IPS-NIHi11 (cell line): ENCODE data around the gene GNB3.
"Not testable (repeated sequence)": the region's sequence is repeated elsewhere in the genome, so short reads cannot be mapped to it uniquely, and the experiment has no call there.

ENCODE experiments used
- DNase-seq: peaks from one replicate; pipeline ENCODE4 v3.0.0; 2012; ENCODE audit warnings: mixed read lengths, low spot score

Gene GNB3

DNA sequence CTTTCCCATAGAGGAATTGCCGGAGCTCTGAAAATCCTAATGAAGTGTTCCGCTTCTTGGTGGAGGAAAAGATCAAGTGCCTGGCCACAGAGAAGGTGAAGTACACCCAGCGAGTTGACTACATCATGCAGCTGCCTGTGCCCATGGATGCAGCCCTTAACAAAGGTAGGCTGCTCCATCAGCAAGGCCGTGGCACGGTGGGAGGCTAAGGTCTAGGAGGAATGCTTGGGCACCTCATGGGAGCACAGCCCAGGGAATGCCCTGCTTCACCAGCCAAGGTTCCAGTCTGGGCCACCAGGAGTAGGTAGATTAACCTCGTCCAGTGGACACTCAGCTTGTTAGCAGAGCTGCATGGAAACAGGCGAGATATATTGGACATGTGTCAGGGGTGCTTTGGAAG lies 20.2 kb downstream of the GNB3 start:
- DNase-seq: no peak

DNA sequence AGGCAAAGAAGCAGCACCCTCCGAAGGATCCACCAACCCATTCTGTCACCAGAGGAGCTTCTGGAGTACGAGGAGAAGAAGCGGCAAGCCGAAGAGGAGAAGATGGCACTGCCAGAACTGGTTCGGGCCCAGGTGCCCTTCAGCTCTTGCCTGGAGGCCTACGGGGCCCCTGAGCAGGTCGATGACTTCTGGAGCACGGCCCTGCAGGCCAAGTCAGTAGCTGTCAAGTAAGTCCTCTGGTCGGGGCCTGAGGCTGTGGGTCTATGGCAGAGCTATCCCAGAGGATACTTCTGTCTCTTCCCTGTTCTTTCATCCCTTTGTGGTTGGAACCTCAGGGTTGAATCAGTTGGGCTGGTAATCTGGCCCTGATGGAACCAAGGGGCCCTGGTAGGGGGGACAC lies 20.7 kb downstream of the GNB3 start:
- no peak for DNase-seq

GRCh38 chr12:6863033-6863432 lies 22.3 kb downstream of the GNB3 start:
- DNase-seq: no peak

DNA sequence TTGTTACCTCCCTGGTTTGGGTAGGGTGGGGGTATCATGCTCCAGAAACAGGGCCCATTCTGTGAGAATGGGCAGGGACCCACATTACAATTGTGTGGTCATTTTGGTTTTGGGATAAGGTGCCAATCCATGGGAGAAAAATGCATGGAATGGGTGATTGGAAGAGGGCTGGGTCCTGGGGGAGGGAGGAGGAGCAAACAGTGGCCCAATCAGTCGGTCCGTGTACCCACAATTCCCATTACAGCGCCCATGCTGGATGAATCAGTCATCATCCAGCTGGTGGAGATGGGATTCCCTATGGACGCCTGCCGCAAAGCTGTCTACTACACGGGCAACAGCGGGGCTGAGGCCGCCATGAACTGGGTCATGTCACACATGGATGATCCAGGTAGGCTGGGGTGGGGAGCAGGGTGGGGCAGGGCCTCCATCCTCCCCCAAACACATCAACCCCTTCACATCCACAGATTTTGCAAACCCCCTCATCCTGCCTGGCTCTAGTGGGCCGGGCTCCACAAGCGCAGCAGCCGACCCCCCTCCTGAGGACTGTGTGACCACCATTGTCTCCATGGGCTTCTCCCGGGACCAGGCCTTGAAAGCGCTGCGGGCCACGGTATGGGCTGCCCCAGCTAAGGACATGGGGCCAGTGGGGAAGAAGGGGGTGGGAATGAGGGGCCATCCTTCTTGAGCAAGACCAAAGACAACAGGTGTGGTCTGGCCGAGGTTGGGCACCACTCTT lies 23.0 kb downstream of the GNB3 start:
- no peak for DNase-seq

DNA sequence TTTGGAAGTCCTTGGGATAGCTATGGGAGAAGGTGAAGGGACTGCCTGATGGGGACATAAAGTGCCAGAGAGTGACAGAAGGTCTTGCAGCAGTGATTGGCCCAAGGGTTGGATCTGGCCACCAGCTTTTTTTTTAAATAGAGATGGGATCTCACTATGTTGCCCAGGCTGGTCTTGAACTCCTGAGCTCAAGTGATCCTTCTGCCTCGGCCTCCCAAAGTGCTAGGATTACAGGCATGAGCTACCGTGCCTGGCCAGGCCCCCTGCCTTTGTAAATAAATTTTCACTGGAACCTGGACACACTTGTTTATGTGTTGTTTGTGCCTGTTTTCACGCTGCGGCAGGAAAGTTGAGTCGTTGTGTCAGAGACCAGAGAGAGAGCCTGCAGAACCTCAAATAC lies 24.6 kb downstream of the GNB3 start:
- DNase-seq: not testable (repeated sequence)

DNA sequence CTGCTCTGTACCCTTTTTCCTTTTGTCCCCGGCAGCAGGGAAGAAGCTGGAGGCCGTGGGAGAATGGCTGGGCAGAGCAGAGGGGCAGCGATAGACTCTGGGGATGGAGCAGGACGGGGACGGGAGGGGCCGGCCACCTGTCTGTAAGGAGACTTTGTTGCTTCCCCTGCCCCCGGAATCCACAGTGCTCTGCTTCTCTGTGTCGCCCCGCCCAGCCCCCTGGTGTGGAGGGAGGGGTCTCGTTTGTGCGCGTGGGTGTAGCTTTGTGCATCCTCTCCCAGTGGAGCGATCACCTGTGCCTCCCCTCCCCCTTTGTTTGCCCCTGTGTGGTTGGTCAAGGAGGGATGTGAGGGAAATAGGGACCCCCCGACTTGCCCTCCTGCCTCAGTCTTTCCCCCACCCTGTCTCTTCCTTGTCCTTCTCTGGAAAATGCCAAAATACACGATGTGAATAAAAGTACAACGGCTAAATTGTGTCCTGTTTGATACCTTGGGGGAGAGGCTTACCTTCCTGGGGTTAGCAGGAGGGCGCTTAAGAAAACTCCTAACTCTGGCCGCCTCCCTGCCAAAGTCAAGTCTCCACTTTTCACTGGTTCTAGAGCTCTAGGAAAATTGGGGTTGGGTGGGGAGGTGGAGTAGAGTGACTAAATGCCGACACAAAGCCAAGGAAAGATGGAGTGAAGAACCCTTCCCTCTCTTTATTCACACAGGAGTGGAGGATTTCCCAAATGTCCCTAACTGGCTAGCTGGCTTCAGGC lies 25.6 kb downstream of the GNB3 start:
- DNase-seq: peak; percentile 52

GRCh38 chr12:6866920-6867412 lies 26.2 kb downstream of the GNB3 start:
- peak; percentile 39 for DNase-seq

DNA sequence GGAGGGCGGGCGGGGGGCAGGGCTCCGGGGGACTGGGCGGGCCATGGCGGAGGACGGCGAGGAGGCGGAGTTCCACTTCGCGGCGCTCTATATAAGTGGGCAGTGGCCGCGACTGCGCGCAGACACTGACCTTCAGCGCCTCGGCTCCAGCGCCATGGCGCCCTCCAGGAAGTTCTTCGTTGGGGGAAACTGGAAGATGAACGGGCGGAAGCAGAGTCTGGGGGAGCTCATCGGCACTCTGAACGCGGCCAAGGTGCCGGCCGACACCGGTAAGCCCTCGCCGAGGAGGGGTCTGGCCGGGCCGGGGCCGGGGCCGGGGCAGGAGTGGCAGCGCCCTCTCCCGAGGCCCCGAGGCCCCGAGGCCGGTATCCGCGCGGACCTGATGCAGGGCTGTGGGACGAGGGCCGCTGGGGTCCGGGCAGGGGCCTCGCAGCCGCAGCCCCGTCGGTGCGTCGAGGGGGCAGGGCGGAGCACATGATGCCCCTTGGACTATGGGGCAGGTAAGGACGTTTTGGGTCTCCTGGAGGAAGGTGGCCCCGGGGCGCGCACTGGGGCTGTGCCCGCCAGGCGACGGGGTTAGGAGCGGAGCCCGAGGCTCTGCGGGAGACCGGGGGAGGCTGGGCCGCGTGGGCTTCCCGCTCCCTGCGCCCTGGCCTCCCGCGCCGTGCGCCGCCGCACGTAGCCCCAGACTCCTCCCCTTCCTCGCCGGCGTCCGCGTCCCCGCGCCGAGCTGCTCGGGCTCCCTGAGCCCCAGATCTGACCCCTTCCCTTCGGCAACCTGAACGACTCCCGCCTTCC lies 26.9 kb downstream of the GNB3 start, which contains the start of gene TPI1:
TPI1 (plus strand) TSS at position 119 of the 798 bp plus-strand sequence; CDS start at position 155, 36 bp downstream.
- peak; percentile 94 for DNase-seq

- DNase-seq: no peak
Measured at GRCh38 chr12:6868211-6869048, 27.7 kb downstream of the GNB3 start.

- DNase-seq: peak; percentile 69
Measured at GRCh38 chr12:6869049-6870021, 28.6 kb downstream of the GNB3 start.

- not testable (repeated sequence) for DNase-seq
Measured at GRCh38 chr12:6870304-6870703, 29.6 kb downstream of the GNB3 start.

DNA sequence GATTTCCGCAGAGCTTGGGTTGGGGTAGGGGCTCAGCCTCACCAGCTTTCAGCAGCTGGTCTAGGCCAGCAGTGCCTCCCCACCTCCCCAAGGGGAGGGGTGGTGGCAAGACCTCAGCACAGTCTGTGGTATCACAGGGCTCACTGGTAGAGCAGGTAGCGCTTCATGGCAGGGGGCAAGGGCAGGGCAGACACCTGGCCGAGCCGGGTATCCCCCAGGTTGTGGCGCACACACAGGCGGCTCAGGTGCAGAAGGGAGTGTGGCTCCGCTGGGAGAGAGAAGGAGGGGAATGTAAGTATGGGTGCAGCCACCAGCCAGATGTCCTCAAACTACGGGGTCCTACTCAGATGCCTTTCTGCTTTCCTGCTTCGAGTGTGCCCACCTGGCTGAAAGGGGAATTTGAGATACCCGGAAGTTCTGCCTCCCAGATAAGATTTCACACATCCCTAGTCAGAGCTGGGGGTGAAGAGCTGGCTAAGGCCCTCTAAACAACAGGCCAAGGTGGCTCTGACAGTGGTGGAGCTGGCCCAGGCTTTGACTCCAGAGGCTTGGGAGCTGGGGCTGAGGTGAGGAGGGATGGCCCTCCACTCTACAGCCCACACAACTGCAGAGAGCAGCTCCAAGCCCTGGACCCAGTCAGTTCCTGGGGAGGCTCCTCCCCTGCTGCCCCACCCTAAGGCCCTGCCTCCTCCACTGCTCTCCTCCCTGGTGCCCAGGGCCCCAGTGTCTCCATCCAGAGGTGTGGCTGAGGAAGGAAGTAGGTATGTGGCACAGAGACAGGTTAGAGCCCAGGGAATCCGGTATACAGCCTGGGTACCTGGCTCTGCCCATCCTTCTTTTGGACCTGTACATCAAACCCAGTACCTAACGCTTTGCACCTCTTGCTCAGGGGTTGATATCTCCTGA lies 30.6 kb downstream of the GNB3 start:
- DNase-seq: no peak

GRCh38 chr12:6872073-6873048 lies 31.6 kb downstream of the GNB3 start:
- peak; percentile 82 for DNase-seq

DNA sequence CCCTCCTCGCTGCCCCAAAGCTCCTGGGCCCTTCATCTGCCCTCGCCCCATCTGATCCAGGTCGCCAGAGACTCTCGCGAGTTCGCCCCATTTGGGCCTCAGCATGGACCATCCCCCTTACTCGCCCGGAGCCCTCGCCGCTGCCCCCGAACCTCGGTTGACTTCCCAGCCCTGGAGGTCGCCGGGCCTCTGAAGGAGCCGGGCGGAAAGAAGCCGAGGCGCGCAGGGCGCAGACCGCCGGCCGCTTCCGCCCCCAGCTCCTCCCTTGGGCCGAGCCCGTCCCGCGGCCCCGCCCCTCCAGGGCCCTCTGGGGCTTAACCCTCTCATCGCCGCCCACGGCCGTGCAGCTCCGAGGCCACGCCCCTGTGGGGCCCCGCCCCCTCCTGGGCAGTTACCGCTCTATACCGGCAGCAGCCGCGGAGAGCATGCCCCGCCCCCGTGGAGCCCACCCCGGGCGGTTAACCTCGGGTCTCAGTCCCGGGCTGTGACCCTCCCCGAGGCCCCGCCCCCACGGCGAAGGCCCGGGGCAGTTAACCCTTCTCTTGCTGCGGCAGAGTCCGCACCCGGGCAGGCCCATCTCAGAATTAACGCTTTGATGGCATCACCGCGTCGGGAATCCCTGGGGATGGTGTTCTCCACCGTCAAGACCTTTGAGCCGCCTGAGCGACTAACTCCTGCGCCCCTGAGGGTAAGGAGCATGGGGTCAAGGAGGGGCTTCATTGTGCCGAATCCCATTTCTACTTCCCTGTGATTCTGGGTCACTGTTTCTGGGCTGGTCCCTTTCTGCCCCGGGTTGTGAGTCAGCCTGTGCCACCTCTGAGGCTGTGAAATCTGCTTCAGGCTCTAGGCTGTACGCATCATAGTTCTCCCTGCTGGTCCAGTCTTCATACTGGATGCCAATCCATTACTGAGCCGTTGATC lies 32.6 kb downstream of the GNB3 start, which contains the start of gene SPSB2:
SPSB2 (minus strand) TSS at position 210 of the 921 bp plus-strand sequence. CDS start 402 bp downstream, outside the sequence.
- DNase-seq: peak; percentile 95

DNA sequence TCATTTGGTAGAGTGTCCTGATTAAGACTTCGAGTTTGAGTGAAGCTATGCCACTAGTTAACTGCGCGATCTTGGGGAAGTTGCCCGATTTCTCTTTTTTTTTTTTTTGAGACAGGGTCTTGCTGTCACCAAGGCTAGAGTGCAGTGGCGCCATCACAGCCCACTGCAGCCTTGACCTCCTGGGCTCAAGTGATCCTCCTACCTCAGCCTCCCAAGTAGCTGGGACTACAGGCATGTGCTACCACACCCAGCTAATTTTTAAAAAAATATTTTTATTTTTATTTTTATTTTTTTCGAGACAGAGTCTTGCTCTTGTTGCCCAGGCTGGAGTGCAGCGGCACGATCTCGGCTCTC lies 33.3 kb downstream of the GNB3 start:
- DNase-seq: not testable (repeated sequence)

- not testable (repeated sequence) for DNase-seq
Measured at GRCh38 chr12:6879824-6880223, 39.1 kb downstream of the GNB3 start.

- no peak for DNase-seq
Measured at GRCh38 chr12:6883252-6883651, 42.5 kb downstream of the GNB3 start.
